Lower leg skin (tissue), 4 donors: ENCODE measurements around the gene DYNC1LI2. TPM values are rescaled to one million over a fixed set of nuclear protein-coding genes. Genes with fewer than 3 reads are reported as not detected.

Source experiments
- DNase-seq, 2 donors: peaks; one replicate each; pipeline ENCODE4 v3.0.0-alpha.2; 2019; ENCODE audit warnings: low spot score in 2 of 2
- H3K4me3 ChIP-seq: fragments of 200-600 bp; sonication (generic); 2 replicates; pipeline ENCODE4 v1.5.1; 2017; ENCODE audit warnings: mild to moderate bottlenecking, low read depth; ENCODE audit not compliant: poor library complexity, severe bottlenecking
- POLR2A ChIP-seq, 2 donors: fragments of 450-650 bp; IDR thresholded peaks; one replicate each; pipeline ENCODE4 v1.6.1; 2016 to 2017; ENCODE audit warnings: antibody characterized with exemption in 2 of 2, mild to moderate bottlenecking in 1 of 2, moderate library complexity in 1 of 2
- WGBS, 2 donors: methylation state at CpG; one replicate each; pipeline ENCODE4 v1.1.5; 2018; 5-methylcytosine and 5-hydroxymethylcytosine counted together
- intact Hi-C: fragments of 100-400 bp; cut with DNase I; formaldehyde crosslinking; loops from one replicate; pipeline ENCODE4 v1.15.0; 2023; ENCODE audit warnings: low total_unique reads
- total RNA-seq, 4 donors: library from RNA; depleted of rRNA; stranded (reverse); fragments of >200 nt; gene quantifications; one replicate each; pipeline ENCODE4 v1.1.0, GENCODE V29; 2016
- TF ChIP-seq, protein P1 (sequence below), 3 donors: fragments of 450-650 bp; IDR thresholded peaks; one replicate each; pipeline ENCODE4 v1.5.1; 2016; ENCODE audit warnings: antibody characterized with exemption in 3 of 3, mild to moderate bottlenecking in 3 of 3, moderate library complexity in 2 of 3

DYNC1LI2 gene
- total RNA-seq, 4 donors from 2014 or later: 59.3 to 194 (median 111) TPM

DNA sequence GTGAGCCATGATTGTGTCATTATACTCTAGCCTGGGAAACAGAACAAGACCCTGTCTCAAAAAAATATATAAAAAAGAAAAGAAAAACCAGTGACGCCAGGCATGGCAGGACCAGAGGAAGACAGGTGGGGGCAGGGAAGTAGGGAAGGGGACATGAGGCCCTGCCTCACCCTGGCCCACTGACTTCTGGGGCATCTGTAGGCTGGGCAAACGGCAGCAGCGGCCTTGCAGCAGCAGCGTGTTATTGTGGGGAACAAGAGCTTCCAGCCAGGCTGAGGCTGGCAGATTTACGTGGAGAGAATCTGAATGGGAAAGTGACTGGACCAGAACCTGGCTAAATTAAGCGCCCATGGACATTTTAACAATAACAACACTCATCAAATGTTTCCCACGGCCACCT lies 74.2 kb downstream of the DYNC1LI2 start:
- intact Hi-C loops: no loop called here
- no peak overlapping the region for H3K4me3 ChIP-seq
- TF ChIP-seq POLR2A (IDR thresholded peaks at IDR 0.05): no peak
- TF ChIP-seq, protein P1, sequence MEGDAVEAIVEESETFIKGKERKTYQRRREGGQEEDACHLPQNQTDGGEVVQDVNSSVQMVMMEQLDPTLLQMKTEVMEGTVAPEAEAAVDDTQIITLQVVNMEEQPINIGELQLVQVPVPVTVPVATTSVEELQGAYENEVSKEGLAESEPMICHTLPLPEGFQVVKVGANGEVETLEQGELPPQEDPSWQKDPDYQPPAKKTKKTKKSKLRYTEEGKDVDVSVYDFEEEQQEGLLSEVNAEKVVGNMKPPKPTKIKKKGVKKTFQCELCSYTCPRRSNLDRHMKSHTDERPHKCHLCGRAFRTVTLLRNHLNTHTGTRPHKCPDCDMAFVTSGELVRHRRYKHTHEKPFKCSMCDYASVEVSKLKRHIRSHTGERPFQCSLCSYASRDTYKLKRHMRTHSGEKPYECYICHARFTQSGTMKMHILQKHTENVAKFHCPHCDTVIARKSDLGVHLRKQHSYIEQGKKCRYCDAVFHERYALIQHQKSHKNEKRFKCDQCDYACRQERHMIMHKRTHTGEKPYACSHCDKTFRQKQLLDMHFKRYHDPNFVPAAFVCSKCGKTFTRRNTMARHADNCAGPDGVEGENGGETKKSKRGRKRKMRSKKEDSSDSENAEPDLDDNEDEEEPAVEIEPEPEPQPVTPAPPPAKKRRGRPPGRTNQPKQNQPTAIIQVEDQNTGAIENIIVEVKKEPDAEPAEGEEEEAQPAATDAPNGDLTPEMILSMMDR (IDR thresholded peaks at IDR 0.05): no peak
- DNase-seq: peak in 1 of 2 donors; percentile 54
- WGBS, 2 donors: 90 to 93% methylated on average over 7 of the region's 7 CpGs

DNA sequence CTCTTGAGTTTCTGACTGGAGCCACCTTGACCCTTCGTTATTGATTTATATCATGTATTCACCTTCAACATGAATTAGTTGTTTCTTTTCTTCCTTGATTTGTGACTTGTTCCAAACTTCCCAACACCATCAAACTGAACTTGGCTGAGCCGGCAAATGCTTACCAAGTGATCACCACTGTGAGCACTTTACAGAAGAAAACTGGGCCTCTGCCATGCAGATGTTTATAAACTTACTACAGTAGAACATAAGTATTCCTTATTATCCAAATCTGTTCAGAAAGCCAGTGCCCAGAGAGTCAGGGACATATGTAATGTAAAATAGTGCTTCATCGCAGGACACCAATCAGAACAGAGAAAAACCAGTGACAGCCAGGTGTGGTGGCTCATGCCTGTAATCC lies 74.8 kb downstream of the DYNC1LI2 start:
- no peak overlapping the region for H3K4me3 ChIP-seq
- intact Hi-C loops: no loop called here
- no peak for DNase-seq
- TF ChIP-seq, protein P1 (IDR thresholded peaks at IDR 0.05): no peak
- 88% methylated on average over 3 of the region's 3 CpGs for WGBS, 2 donors

DNA sequence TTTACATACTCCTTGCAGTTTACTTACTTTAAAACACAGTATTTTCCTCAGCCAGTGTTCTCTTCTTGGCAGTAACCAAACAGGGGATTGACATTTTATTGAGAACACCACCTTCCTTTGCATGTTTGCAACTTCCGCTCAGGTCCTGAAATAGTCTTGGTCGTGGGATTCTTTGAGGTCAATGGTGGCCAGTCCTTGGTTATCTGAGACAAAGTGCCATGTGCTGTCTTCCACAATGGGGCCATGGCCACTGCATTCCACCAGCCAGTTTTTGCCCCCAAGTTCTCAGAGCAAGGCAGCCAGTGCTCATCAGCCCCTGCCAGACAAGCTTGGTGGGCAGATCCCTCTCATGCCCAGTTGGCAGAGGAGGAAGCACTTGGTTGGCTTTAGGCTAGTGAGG lies 77.7 kb downstream of the DYNC1LI2 start:
- DNase-seq: no peak
- intact Hi-C loops: no loop called here
- no peak overlapping the region for H3K4me3 ChIP-seq
- TF ChIP-seq POLR2A (IDR thresholded peaks at IDR 0.05): no peak
- TF ChIP-seq, protein P1 (IDR thresholded peaks at IDR 0.05): no peak
- WGBS, 2 donors: 90 to 92% methylated on average over 2 of the region's 2 CpGs

Other genes starting within 250 kb of the DYNC1LI2 start
- 10 to 100 TPM; 15.3 to 28.3 (median 22.6) TPM for gene TK2, start 201.5 kb downstream of the DYNC1LI2 start, total RNA-seq
- gene CKLF, start 199.0 kb downstream of the DYNC1LI2 start, total RNA-seq: 10 to 100 TPM; 10.2 to 24.8 (median 17.5) TPM
- 1 to 10 TPM in 2 of 4 donors, under 1 TPM in 1, not detected in 1; 0.39 to 2.1 (median 1.9) TPM for gene CMTM1, start 185.2 kb downstream of the DYNC1LI2 start, total RNA-seq
- under 1 TPM in 1 of 4 donors, not detected in 3; 0.26 TPM for gene CMTM2, start 172.1 kb downstream of the DYNC1LI2 start, total RNA-seq
- gene CMTM3, start 146.9 kb downstream of the DYNC1LI2 start, total RNA-seq: 10 to 100 TPM in 2 of 4 donors, 1 to 10 TPM in 2; 7.9 to 15.9 (median 10.0) TPM
- 10 to 100 TPM; 11.1 to 30.2 (median 22.5) TPM for gene CMTM4, start 54.9 kb downstream of the DYNC1LI2 start, total RNA-seq
- gene TERB1, start 50.0 kb upstream of the DYNC1LI2 start, total RNA-seq: under 1 TPM in 1 of 4 donors, not detected in 3; 0.19 TPM
- 10 to 100 TPM; 36.9 to 49.1 (median 41.3) TPM for gene NAE1, start 79.4 kb upstream of the DYNC1LI2 start, total RNA-seq
- gene CA7, start 92.8 kb upstream of the DYNC1LI2 start, total RNA-seq: not detected
- 1 to 10 TPM; 3.2 to 8.8 (median 7.2) TPM for gene PDP2, start 128.9 kb upstream of the DYNC1LI2 start, total RNA-seq
- gene CDH16, start 167.3 kb upstream of the DYNC1LI2 start, total RNA-seq: under 1 TPM in 2 of 4 donors, not detected in 2; 0.10 to 0.58 TPM
- 10 to 100 TPM in 2 of 4 donors, 1 to 10 TPM in 2; 5.9 to 34.3 (median 17.4) TPM for gene RRAD, start 173.9 kb upstream of the DYNC1LI2 start, total RNA-seq
- gene CIAO2B, start 182.8 kb upstream of the DYNC1LI2 start, total RNA-seq: 10 to 100 TPM; 39.3 to 60.3 (median 55.4) TPM
- gene CES2, start 183.9 kb upstream of the DYNC1LI2 start, total RNA-seq: 10 to 100 TPM; 37.4 to 90.2 (median 50.2) TPM
- 1 to 10 TPM in 3 of 4 donors, under 1 TPM in 1; 0.59 to 1.3 (median 1.2) TPM for gene CES3, start 209.7 kb upstream of the DYNC1LI2 start, total RNA-seq
- 10 to 100 TPM; 43.6 to 95.8 (median 75.9) TPM for gene CES4A, start 237.0 kb upstream of the DYNC1LI2 start, total RNA-seq